Right lobe of liver (tissue), 6 donors: ENCODE results near the gene CALML3. TPM values are rescaled to one million over a fixed set of nuclear protein-coding genes. Genes with fewer than 3 reads are reported as not detected.

Experiments
- ATAC-seq, 4 donors: fragments of 200-7000 bp; cut with Tn5 transposase; one replicate each; pipeline ENCODE4 v1.9.1; 2020; ENCODE audit warnings: mild to moderate bottlenecking in 4 of 4, moderate library complexity in 4 of 4
- DNase-seq, 3 donors: peaks; one replicate each; pipeline ENCODE4 v3.0.0-alpha.2; 2020
- H3K27ac ChIP-seq, 3 donors: fragments of 200-600 bp; one replicate each; pipeline ENCODE4 v1.8.0; 2022
- H3K27me3 ChIP-seq, 2 donors: fragments of 200-600 bp; one replicate each; pipeline ENCODE4 v1.8.0; 2022
- H3K36me3 ChIP-seq, 4 donors: fragments of 200-600 bp; sonication (generic) in 1 of 4; one replicate each; pipeline versions ENCODE4 v1.5.1 to v1.8.0; 2017 to 2022; ENCODE audit warnings: control low read depth in 1 of 4
- H3K4me1 ChIP-seq, 4 donors: fragments of 200-600 bp; sonication (generic) in 1 of 4; one replicate each; pipeline versions ENCODE4 v1.5.1 to v1.8.0; 2017 to 2022; ENCODE audit warnings: control low read depth in 1 of 4
- H3K4me3 ChIP-seq, 3 donors: fragments of 200-600 bp; one replicate each; pipeline ENCODE4 v1.8.0; 2022
- H3K9me3 ChIP-seq, 4 donors: fragments of 200-600 bp; sonication (generic) in 1 of 4; one replicate each; pipeline versions ENCODE4 v1.5.1 to v1.8.0; 2017 to 2022; ENCODE audit warnings: control low read depth in 1 of 4
- CTCF ChIP-seq, 4 donors: fragments of 200-600 bp in 3 of 4; fragments of 450-650 bp in 1 of 4; IDR thresholded peaks; one replicate each; pipeline versions ENCODE4 v1.5.1 to v1.8.0; 2016 to 2022; ENCODE audit warnings: antibody characterized with exemption in 4 of 4, mild to moderate bottlenecking in 2 of 4
- POLR2A ChIP-seq: fragments of 450-650 bp; IDR thresholded peaks from one replicate; pipeline ENCODE4 v1.6.1; 2017; ENCODE audit warnings: antibody characterized with exemption, mild to moderate bottlenecking
- WGBS: methylation state at CpG from one replicate; pipeline ENCODE4 v1.1.6; 2018; ENCODE audit warnings: low coverage, low lambda C conversion rate; ENCODE audit not compliant: insufficient coverage; ENCODE audit errors: missing lambda C conversion rate; 5-methylcytosine and 5-hydroxymethylcytosine counted together
- intact Hi-C, 2 donors: fragments of 100-400 bp; cut with DNase I; formaldehyde crosslinking; loops; one replicate each; pipeline versions ENCODE4 v1.11.2 to v1.14.1; 2022
- total RNA-seq, 6 experiments: library from RNA; depleted of rRNA in 2 of 6; stranded (reverse); fragments of >200 nt in 2 of 6; fragmentation: NEBNext Ultra II Directional in 3 of 6; extraction: Animal tissue kit (Norgen Biotek cat#: 25700) in 3 of 6; gene quantifications; one replicate each; pipeline versions ENCODE4 v1.1.0 to v1.2.4, GENCODE V29; 2016 to 2023
- donor health status: DM: no; HTN: yes; CAD: no.
- donor health status: DM: no; HTN: no; CAD: no.
- donor health status: DM: no; HTN: no; CAD: no.
- donor health status: DM: no; HTN: yes; CAD: no.
- donor health status: DM: no; HTN: yes; CAD: no.

CALML3 gene
- total RNA-seq, 6 experiments from 2014 or later: 0.22 TPM; not detected in 5

- DNase-seq (no peak), ATAC-seq (no peak)
- Histone ChIP-seq H3K36me3 (no peaks in the 10 kb centered on the region), H3K4me1 (no peaks in the 10 kb centered on the region), H3K27me3 (no peaks in the 10 kb centered on the region), H3K27ac (no peak overlapping the region), H3K9me3 (no peaks in the 10 kb centered on the region), H3K4me3 (no peak overlapping the region)
- intact Hi-C loops: no loop called here
- 100% methylated on average over 2 of the region's 7 CpGs for WGBS
- TF ChIP-seq CTCF (IDR thresholded peaks at IDR 0.05) (no peak), POLR2A (no peak)
These were observed 33.3 kb upstream of the CALML3 start for GRCh38 chr10:5491477-5491876.

- DNase-seq: peak in 1 of 3 donors; percentile 42
These were observed 32.4 kb upstream of the CALML3 start for GRCh38 chr10:5492322-5492855.

GRCh38 chr10:5492929-5493576 is 31.7 kb upstream of the CALML3 start:
- DNase-seq (peak in 1 of 3 donors; percentile 29), ATAC-seq (no peak)
- no peak for TF ChIP-seq POLR2A
- TF ChIP-seq CTCF (IDR thresholded peaks at IDR 0.05): no peak
- Histone ChIP-seq H3K4me3 (no peak overlapping the region), H3K27ac (no peak overlapping the region), H3K9me3 (no peaks in the 10 kb centered on the region), H3K36me3 (no peaks in the 10 kb centered on the region), H3K27me3 (no peaks in the 10 kb centered on the region), H3K4me1 (no peaks in the 10 kb centered on the region)
- intact Hi-C loops: no loop called here
- WGBS: 81% methylated on average over 3 of the region's 13 CpGs

More at GRCh38 chr10:5492322-5492855, 32.4 kb upstream of the CALML3 start:
- H3K4me1 ChIP-seq: no peaks in the 10 kb centered on the region
- no peak overlapping the region for H3K27ac ChIP-seq
- no peaks in the 10 kb centered on the region for H3K27me3 ChIP-seq
- intact Hi-C loops: no loop called here
- no peak for ATAC-seq
- TF ChIP-seq POLR2A: no peak
- TF ChIP-seq CTCF (IDR thresholded peaks at IDR 0.05): no peak
- no peak overlapping the region for H3K4me3 ChIP-seq
- no peaks in the 10 kb centered on the region for H3K9me3 ChIP-seq
- 100% methylated on average over 2 of the region's 4 CpGs for WGBS
- H3K36me3 ChIP-seq: no peaks in the 10 kb centered on the region

GRCh38 chr10:5493691-5494090 is 31.1 kb upstream of the CALML3 start:
- peak in 1 of 3 donors; percentile 32 for DNase-seq
- Histone ChIP-seq H3K27me3 (no peaks in the 10 kb centered on the region), H3K4me3 (no peak overlapping the region), H3K36me3 (no peaks in the 10 kb centered on the region), H3K4me1 (no peaks in the 10 kb centered on the region), H3K27ac (no peak overlapping the region), H3K9me3 (no peaks in the 10 kb centered on the region)
- peak; percentile 58 to 85 (median 79) for ATAC-seq
- TF ChIP-seq CTCF (IDR thresholded peaks at IDR 0.05) (no peak), POLR2A (no peak)
- intact Hi-C loops: no loop called here
- 33% methylated on average over 2 of the region's 3 CpGs for WGBS
